ENCODE results near the gene HOMER1. TPM values are rescaled to one million over a fixed set of nuclear protein-coding genes. Genes with fewer than 3 reads are reported as not detected.

The HOMER1 gene
- total RNA-seq, 6 experiments from 2014 or later: 2.0 to 5.1 (median 2.9) TPM

GRCh38 chr5:79333852-79334557 lies 179.9 kb downstream of the HOMER1 start:
- TF ChIP-seq, protein P1, sequence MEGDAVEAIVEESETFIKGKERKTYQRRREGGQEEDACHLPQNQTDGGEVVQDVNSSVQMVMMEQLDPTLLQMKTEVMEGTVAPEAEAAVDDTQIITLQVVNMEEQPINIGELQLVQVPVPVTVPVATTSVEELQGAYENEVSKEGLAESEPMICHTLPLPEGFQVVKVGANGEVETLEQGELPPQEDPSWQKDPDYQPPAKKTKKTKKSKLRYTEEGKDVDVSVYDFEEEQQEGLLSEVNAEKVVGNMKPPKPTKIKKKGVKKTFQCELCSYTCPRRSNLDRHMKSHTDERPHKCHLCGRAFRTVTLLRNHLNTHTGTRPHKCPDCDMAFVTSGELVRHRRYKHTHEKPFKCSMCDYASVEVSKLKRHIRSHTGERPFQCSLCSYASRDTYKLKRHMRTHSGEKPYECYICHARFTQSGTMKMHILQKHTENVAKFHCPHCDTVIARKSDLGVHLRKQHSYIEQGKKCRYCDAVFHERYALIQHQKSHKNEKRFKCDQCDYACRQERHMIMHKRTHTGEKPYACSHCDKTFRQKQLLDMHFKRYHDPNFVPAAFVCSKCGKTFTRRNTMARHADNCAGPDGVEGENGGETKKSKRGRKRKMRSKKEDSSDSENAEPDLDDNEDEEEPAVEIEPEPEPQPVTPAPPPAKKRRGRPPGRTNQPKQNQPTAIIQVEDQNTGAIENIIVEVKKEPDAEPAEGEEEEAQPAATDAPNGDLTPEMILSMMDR (IDR thresholded peaks at IDR 0.05): no peak
- no peaks in the 10 kb centered on the region for H3K4me1 Mint-ChIP-seq (ENCODE audit: low read depth)
- DNase-seq: no peak
- H3K27me3 Mint-ChIP-seq (ENCODE audit: insufficient read depth): peaks cover 12% of the 10 kb centered on the region
- no peak overlapping the region for H3K4me3 Mint-ChIP-seq
- H3K9me3 Mint-ChIP-seq: no peaks in the 10 kb centered on the region
- no peak overlapping the region for H3K27ac Mint-ChIP-seq
- no peaks in the 10 kb centered on the region for H3K36me3 Mint-ChIP-seq (ENCODE audit: low read depth)

DNA sequence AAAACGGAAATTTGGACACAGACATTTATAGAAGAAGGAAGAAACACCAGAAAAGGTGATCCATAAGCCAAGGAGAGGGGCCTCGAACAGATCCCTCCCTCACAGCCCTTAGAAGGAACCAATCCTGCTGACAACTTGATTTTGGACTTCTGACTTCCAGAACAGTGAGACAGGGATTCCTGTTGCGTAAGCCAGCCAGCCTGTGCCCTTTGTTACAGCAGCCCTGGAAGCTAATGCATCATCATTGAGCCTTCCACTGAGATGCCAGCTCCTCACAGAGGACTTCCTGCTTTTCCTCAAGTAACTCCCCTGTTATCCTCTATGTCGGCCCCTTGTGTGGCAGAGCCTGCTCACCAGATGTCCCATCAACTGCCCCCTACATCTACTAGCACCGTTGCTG lies 183.9 kb downstream of the HOMER1 start:
- no peaks in the 10 kb centered on the region for H3K9me3 Mint-ChIP-seq
- no peak overlapping the region for H3K4me3 Mint-ChIP-seq
- TF ChIP-seq, protein P1 (IDR thresholded peaks at IDR 0.05): no peak
- no peak overlapping the region for H3K27ac Mint-ChIP-seq
- no peak for DNase-seq
- peaks cover 6% of the 10 kb centered on the region for H3K27me3 Mint-ChIP-seq (ENCODE audit: insufficient read depth)
- no peaks in the 10 kb centered on the region for H3K36me3 Mint-ChIP-seq (ENCODE audit: low read depth)
- no peaks in the 10 kb centered on the region for H3K4me1 Mint-ChIP-seq (ENCODE audit: low read depth)

DNA sequence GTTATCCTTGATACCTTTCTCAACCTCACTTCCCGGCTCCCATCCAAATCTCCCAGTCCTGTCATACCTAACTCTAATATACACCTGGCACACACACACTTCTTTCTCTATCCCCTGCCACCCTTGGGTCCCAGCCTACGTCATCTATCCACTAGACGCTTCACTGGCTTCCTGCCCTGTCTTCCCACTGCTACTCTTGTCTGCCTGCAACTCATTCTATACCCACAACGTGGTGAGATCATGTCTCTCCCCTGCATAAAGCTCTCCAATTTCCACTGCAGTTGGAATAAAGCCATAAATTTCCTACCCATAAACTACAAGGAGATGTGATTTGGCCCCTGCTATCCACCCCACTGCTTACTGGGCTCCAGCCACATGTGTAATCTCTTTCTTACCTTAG lies 184.5 kb downstream of the HOMER1 start:
- no peak for DNase-seq
- Mint-ChIP-seq H3K4me1 (ENCODE audit: low read depth) (no peaks in the 10 kb centered on the region), H3K4me3 (no peak overlapping the region), H3K27me3 (ENCODE audit: insufficient read depth) (peaks cover 4% of the 10 kb centered on the region), H3K27ac (no peak overlapping the region), H3K36me3 (ENCODE audit: low read depth) (no peaks in the 10 kb centered on the region), H3K9me3 (no peaks in the 10 kb centered on the region)
- TF ChIP-seq, protein P1 (IDR thresholded peaks at IDR 0.05): no peak

Other genes with a start within 250 kb of the HOMER1 start
- gene TENT2, start 98.3 kb upstream of the HOMER1 start, total RNA-seq (2021; fragmentation: NEBNext Ultra II Directional; extraction: Animal tissue kit (Norgen Biotek cat#: 25700)): 10 to 100 TPM; 46.4 to 57.1 (median 48.2) TPM
- under 1 TPM; 0.31 to 0.87 (median 0.43) TPM for gene CMYA5, start 175.7 kb upstream of the HOMER1 start, total RNA-seq (2021; fragmentation: NEBNext Ultra II Directional; extraction: Animal tissue kit (Norgen Biotek cat#: 25700))